HG02973 (cell line): Measurements from ENCODE around the gene GNG7.

ENCODE experiments used
- ATAC-seq: cut with Tn5 transposase; IDR thresholded peaks from one replicate; pipeline ENCODE4 v1.9.1; 2021; ENCODE audit warnings: moderate library complexity; ENCODE audit not compliant: unreplicated experiment

The GNG7 gene

GRCh38 chr19:2726904-2727639, 24.6 kb upstream of the GNG7 start:
- ATAC-seq, result no peak

GRCh38 chr19:2726160-2726855, 23.8 kb upstream of the GNG7 start:
- ATAC-seq, result no peak

- no peak for ATAC-seq
These were observed 21.7 kb upstream of the GNG7 start for GRCh38 chr19:2724148-2724557.

GRCh38 chr19:2723747-2724146, 21.3 kb upstream of the GNG7 start:
- no peak for ATAC-seq

GRCh38 chr19:2723345-2723715, 20.8 kb upstream of the GNG7 start:
- no peak for ATAC-seq

- ATAC-seq, result no peak
These were observed 20.2 kb upstream of the GNG7 start for GRCh38 chr19:2722541-2723344.

- no peak for ATAC-seq
These were observed 19.4 kb upstream of the GNG7 start for GRCh38 chr19:2721570-2722540.

- no peak for ATAC-seq
These were observed 18.5 kb upstream of the GNG7 start, which contains the start of gene DIRAS1 for GRCh38 chr19:2720777-2721569. TSS of gene DIRAS1 (minus strand) at chr19:2721372. CDS start at chr19:2717806, 3,566 bp downstream.

GRCh38 chr19:2719920-2720776, 17.7 kb upstream of the GNG7 start:
- ATAC-seq, result no peak

- no peak for ATAC-seq
These were observed 16.8 kb upstream of the GNG7 start for GRCh38 chr19:2719232-2719735.

GRCh38 chr19:2717638-2718541, 15.4 kb upstream of the GNG7 start:
- ATAC-seq, result no peak

GRCh38 chr19:2716722-2717637, 14.5 kb upstream of the GNG7 start:
- ATAC-seq, result no peak

- no peak for ATAC-seq
These were observed 13.8 kb upstream of the GNG7 start for GRCh38 chr19:2716275-2716650.

GRCh38 chr19:2715470-2716274, 13.2 kb upstream of the GNG7 start:
- ATAC-seq, result no peak

- no peak for ATAC-seq
These were observed 12.2 kb upstream of the GNG7 start for GRCh38 chr19:2714531-2715269.
